Nucleus accumbens (tissue), 56 donors: ENCODE results near the gene SPINK5.

Source experiments
- DNase-seq, 56 donors: peaks; one replicate each; lab custom pipeline; 2025; lab: John Stamatoyannopoulos, UW

SPINK5 gene

GRCh38 chr5:148090773-148091250 is 27.0 kb downstream of the SPINK5 start:
- DNase-seq = no peak

GRCh38 chr5:148091991-148092964 is 28.5 kb downstream of the SPINK5 start:
- no peak for DNase-seq

- DNase-seq = no peak
Observed at GRCh38 chr5:148094336-148094735, 30.6 kb downstream of the SPINK5 start.

GRCh38 chr5:148104226-148104625 is 40.4 kb downstream of the SPINK5 start:
- DNase-seq = no peak

- DNase-seq = no peak
Observed at GRCh38 chr5:148107608-148108007, 43.8 kb downstream of the SPINK5 start.

GRCh38 chr5:148113243-148113642 is 49.5 kb downstream of the SPINK5 start:
- DNase-seq = no peak

- DNase-seq = no peak
Observed at GRCh38 chr5:148120317-148120716, 56.5 kb downstream of the SPINK5 start.

GRCh38 chr5:148125641-148126040 is 61.9 kb downstream of the SPINK5 start:
- no peak for DNase-seq

GRCh38 chr5:148135091-148136048 is 71.6 kb downstream of the SPINK5 start:
- no peak for DNase-seq

GRCh38 chr5:148140846-148141245 is 77.1 kb downstream of the SPINK5 start:
- no peak for DNase-seq

GRCh38 chr5:148141645-148142044 is 77.9 kb downstream of the SPINK5 start:
- DNase-seq = no peak

GRCh38 chr5:148145916-148146315 is 82.1 kb downstream of the SPINK5 start:
- DNase-seq = no peak

GRCh38 chr5:148146487-148146886 is 82.7 kb downstream of the SPINK5 start:
- DNase-seq = no peak

GRCh38 chr5:148147415-148147814 is 83.6 kb downstream of the SPINK5 start:
- no peak for DNase-seq

- DNase-seq = no peak
Observed at GRCh38 chr5:148151872-148152271, 88.1 kb downstream of the SPINK5 start.

- no peak for DNase-seq
Observed at GRCh38 chr5:148152781-148153180, 89.0 kb downstream of the SPINK5 start.

GRCh38 chr5:148156609-148157008 is 92.8 kb downstream of the SPINK5 start:
- no peak for DNase-seq

GRCh38 chr5:148162038-148162437 is 98.3 kb downstream of the SPINK5 start:
- DNase-seq = no peak

- DNase-seq = no peak
Observed at GRCh38 chr5:148163345-148163744, 99.6 kb downstream of the SPINK5 start.

GRCh38 chr5:148166550-148167283 is 102.9 kb downstream of the SPINK5 start:
- DNase-seq = no peak
